ENCODE data around the gene STIMATE. TPM values are rescaled to one million over a fixed set of nuclear protein-coding genes. Genes with fewer than 3 reads are reported as not detected.

The STIMATE gene
- total and polyA plus RNA-seq, 10 of the 15 experiments (the other 5 are each of a cell fraction or from before 2014, with no cell fraction given): 0.24 to 24.1 (median 15.4) TPM

GRCh38 chr3:52844290-52844975, 52.9 kb downstream of the STIMATE start:
- no peak for TF ChIP-seq HDGF (IDR thresholded peaks at IDR 0.05)
- no peak for TF ChIP-seq GABPA (IDR thresholded peaks at IDR 0.05; ENCODE audit: low read depth)
- TF ChIP-seq SREBF1 (IDR thresholded peaks at IDR 0.05; ENCODE audit: low read length): no peak
- no peak for TF ChIP-seq JUND (IDR thresholded peaks at IDR 0.05; ENCODE audit: low read depth, low read length)
- no peak for TF ChIP-seq SIN3A (IDR thresholded peaks at IDR 0.05; ENCODE audit: low read depth, low read length)
- TF ChIP-seq FOXM1 (IDR thresholded peaks at IDR 0.05; ENCODE audit: low read depth, low read length): no peak
- TF ChIP-seq PRDM15 (CRISPR knock-in tag; IDR thresholded peaks at IDR 0.05): no peak
- no peak for TF ChIP-seq GATAD2B (conservative IDR thresholded peaks at IDR 0.05; ENCODE audit: low read depth)
- TF ChIP-seq ZNF384 (IDR thresholded peaks at IDR 0.05; ENCODE audit: borderline replicate concordance, low read depth, low read length): no peak
- TF ChIP-seq JUNB (IDR thresholded peaks at IDR 0.05): no peak
- no peak for TF ChIP-seq WRNIP1 (IDR thresholded peaks at IDR 0.05; ENCODE audit: borderline replicate concordance, low read depth, low read length)
- no peak for TF ChIP-seq CUX1 (IDR thresholded peaks at IDR 0.05; ENCODE audit: insufficient replicate concordance, low read depth, low read length)
- no TSS peak for BruUV-seq (replicated peaks)
- Histone ChIP-seq H3K4me2 (ENCODE audit: control insufficient read depth, insufficient read depth) (no peak overlapping the region), H3K79me2 (ENCODE audit: control insufficient read depth, insufficient read depth, low read length) (no peaks in the 10 kb centered on the region), H4K20me1 (ENCODE audit: control insufficient read depth, insufficient read depth) (no peaks in the 10 kb centered on the region), H3K27me3 (replicated peaks in 1 of 2; ENCODE audit: control insufficient read depth in 2 of 2, insufficient read depth in 2 of 2, low read length in 1 of 2) (no peaks in the 10 kb centered on the region), H2AFZ (ENCODE audit: control insufficient read depth, low read depth, low read length) (no peak overlapping the region), H3K9me3 (replicated peaks; ENCODE audit: control insufficient read depth, insufficient read depth, low read length) (no peaks in the 10 kb centered on the region), H3K27ac (ENCODE audit: control insufficient read depth, insufficient read depth) (no peak overlapping the region), H3K4me3 (no peak overlapping the region), H3K4me1 (ENCODE audit: control insufficient read depth, insufficient read depth, low read length) (peaks cover 8% of the 10 kb centered on the region), H3K9ac (ENCODE audit: control insufficient read depth, insufficient read depth, low read length) (no peak overlapping the region), H3K36me3 (ENCODE audit: control insufficient read depth in 2 of 2, insufficient read depth in 2 of 2, low read length in 1 of 2) (peaks cover 9 to 11% of the 10 kb centered on the region in 2 experiments)
- intact Hi-C loops (cut with micrococcal nuclease; ENCODE audit: unreplicated experiment): no loop called here
- POLR2A ChIA-PET: no interaction called here
- SMC1A ChIA-PET (ENCODE audit: uncharacterized antibody, unreplicated experiment): interaction anchor here (1.3 to 1.4 kb wide), 3 partner anchors 85 to 230 kb away, joined by 3 to 4 read pairs (median 3); no protein-coding TSS in a partner anchor
- in situ Hi-C loops (cut with MboI): loop anchor here (10.0 kb wide), 1 partner anchor 230 kb away; no protein-coding TSS in a partner anchor
- ATAC-seq: no peak
- 97% methylated on average over 18 of the region's 18 CpGs for WGBS (ENCODE audit: insufficient coverage, insufficient replicate concordance, low lambda C conversion rate, missing lambda C conversion rate)
- DNase-seq (ENCODE audit: low read depth, low spot score): no peak
- CTCF ChIA-PET: interaction anchor here (0.9 to 3.7 kb wide), 6 partner anchors 28 to 227 kb away, joined by 3 to 27 read pairs (median 6); no protein-coding TSS in a partner anchor
- FAIRE-seq: no peak
- RAD21 ChIA-PET (ENCODE audit: unreplicated experiment): no interaction called here

All from GM12878 (cell line).